Epidermal melanocyte (primary cell): Measurements from ENCODE around the gene ZFHX3.

ENCODE experiments used
- DNase-seq: peaks from one replicate; pipeline ENCODE4 v3.0.0; 2011; ENCODE audit warnings: low spot score; ENCODE audit not compliant: insufficient read length

Gene ZFHX3

GRCh38 chr16:72975809-72976437 is 72.0 kb downstream of the ZFHX3 start:
- DNase-seq = no peak

GRCh38 chr16:72974142-72974769 is 73.7 kb downstream of the ZFHX3 start:
- no peak for DNase-seq

- DNase-seq = no peak
Measured at GRCh38 chr16:72972878-72973571, 74.9 kb downstream of the ZFHX3 start.

DNA sequence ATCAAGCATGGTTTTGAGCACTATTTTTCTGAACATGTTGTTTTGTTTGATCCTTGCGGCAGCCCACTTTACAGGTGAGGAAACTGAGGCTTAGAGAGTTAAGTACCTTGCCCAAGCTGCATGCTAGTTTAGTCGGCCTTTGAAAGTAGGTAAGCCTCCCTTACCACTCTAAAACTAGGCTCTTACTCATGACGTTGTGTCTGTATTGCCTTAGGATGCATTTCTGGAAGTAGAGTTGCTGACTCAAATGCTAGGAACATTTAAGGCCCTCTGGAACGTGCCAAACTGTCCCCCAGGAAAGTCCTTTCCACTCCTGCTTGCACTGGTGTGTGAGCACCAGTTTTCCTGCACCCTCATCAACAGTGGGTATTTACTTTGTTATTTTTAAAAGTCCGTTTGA is 76.6 kb downstream of the ZFHX3 start:
- DNase-seq = no peak

GRCh38 chr16:72970656-72971055 is 77.3 kb downstream of the ZFHX3 start:
- DNase-seq = no peak

GRCh38 chr16:72969812-72970211 is 78.1 kb downstream of the ZFHX3 start:
- no peak for DNase-seq

DNA sequence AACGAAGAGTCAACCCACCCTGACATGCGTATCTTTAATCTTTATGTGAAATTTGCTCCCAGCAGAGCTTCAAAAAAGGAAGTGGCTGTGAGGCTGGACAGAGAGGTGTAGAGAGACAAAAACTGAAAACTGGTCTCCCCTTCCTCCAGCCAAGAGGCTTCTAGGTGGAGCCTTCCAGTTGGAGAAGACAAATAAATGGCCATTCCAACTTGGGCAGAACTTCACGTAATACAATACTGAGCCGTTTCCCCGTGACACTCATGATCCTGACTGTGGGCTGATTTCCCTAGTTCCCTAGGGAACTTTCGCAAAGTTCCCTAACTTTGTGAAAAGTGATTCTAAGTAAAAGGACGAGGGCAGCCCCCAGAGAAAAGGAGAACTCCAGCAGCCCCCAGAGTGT is 78.8 kb downstream of the ZFHX3 start:
- DNase-seq = no peak

- no peak for DNase-seq
Measured at GRCh38 chr16:72967941-72968340, 80.0 kb downstream of the ZFHX3 start.

GRCh38 chr16:72963533-72964315 is 84.2 kb downstream of the ZFHX3 start:
- DNase-seq = no peak

- DNase-seq = no peak
Measured at GRCh38 chr16:72962347-72962746, 85.6 kb downstream of the ZFHX3 start.

DNA sequence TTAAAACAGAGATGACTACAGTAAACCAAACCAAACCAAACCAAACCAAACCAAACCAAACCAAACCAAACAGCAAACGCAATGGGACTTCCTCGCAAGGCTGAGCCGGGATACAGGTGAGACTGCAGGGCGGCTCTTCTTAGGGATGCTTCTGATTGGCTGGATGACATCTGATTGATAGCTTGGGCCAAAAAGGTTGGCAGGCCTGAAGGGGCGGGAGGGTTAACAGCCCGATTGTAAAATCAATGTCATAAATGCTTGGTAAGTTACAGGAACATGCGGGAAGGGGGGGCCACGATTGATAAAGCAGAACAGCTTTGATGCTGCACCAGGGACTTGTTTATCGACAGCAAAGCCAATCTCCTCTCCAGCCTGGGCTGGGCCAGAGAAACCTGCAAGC is 86.1 kb downstream of the ZFHX3 start:
- DNase-seq = no peak

- no peak for DNase-seq
Measured at GRCh38 chr16:72961115-72961832, 86.7 kb downstream of the ZFHX3 start.

DNA sequence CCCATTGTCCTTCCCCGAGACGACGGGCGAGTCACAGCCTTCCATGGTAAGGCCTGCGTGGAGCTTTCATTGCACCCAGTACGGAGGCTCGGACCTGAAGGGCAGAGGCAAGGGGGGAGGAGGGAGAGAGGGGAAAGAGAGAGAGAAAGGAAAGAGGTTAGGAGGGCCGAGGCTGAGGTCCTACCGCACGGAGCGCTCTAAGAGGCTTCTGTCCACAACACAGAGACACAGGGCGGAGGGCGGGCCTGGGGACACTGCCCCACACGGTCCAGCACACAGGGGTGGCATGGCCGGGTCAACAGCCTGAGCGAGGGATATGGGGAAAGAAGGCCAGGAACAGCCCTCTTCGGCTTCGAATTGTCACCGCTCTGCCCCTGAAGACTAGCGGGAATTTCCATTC is 87.8 kb downstream of the ZFHX3 start:
- no peak for DNase-seq

DNA sequence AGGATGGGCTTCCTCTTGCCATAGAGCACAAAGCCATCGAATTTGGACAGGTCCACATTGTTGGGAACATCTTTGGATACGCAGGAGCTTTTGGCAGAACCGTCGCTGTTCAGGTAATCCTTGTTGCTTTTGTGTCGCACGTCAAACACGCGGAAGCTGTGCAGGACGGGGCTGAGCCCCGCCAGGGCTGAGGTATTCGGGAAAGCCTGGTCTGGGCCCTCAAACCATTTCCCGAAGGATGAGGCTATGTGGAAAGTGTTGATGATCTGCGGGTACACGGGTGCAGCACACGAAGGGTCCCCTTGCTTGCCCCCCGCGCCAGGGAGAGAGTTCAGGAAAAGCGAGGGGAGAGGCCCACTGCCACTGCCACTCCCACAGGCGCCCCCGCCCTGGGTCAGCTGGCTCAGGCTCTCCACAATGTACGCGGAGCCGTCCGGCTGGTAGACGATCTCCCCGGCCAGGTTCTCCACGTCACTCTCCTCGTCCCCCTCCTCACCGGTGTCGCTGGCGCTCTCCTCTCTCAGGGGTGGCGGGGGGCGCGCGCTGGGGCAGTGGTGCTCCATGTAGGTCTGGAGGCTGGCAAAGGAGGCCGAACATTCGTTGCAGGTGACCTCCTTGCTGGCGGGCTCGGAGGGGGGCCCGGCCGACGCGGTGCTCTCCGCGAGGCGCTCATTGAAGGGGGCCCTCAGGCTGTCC is 88.5 kb downstream of the ZFHX3 start:
- no peak for DNase-seq

- DNase-seq = no peak
Measured at GRCh38 chr16:72958522-72959076, 89.3 kb downstream of the ZFHX3 start.

- DNase-seq = no peak
Measured at GRCh38 chr16:72957303-72958277, 90.3 kb downstream of the ZFHX3 start.

DNA sequence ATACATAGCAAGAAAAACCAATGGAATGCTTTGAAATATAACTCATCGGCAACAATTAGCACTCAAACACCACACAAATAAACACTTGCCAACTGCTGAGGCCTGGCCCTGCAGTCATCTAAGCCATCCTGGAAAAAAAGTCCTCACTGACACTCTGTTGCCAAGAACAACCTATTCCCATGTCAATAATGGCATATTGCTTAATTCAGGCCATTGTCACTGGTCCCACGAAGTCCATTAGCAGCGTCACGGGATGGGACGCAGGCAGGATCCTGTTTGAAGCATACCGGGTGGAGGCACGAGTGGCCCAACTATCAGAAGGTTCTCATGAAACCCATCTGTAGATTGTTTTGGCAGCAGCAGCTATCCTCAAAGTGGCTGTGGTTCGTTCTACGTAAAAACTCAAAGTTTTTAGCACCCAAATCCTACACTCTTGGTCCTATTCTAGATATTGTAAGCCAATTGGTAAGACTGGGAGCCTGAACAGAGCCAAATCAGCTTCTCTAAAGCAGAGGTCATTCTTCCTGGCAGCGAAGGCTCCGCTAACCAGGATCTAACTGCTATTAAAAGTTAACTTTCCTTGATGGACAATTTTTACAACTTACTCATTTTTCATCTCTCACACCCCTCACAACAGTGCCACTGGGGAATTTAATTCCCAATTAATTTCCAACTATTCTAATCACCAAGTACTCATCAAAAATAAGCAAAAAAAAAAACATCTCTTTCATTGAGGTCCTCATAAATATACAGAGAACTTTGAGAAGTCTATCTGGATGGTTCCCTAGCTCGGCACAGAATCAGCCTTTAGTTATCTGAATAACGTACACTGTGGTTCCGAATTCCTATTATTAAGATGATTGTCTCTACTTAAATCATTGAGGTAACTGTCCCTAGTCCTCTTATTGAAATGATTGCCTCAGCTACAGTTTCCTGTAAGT is 91.5 kb downstream of the ZFHX3 start:
- no peak for DNase-seq

DNA sequence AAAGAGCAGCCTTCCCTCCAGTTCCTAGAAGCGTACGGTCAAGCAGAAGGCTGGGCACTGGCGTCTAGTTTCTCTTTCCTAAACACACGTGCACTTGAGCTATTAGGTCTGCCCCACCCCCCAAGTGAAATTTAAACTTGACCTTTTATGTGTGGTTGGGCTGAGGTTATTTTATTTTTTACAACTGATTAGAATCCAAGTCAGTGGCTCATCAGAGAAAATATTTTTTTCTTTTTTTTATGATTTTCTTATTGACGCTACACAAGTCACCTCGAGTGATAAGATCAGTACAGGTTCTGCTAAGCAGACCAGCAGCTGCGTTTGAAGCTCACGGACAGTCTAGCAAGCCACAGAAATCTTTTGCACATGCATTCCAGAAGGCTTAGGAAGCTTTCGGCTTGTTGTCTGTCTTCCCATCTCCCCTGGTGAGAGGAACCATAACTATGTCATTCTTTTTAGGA is 95.1 kb downstream of the ZFHX3 start:
- DNase-seq = no peak
